Measurements from ENCODE around the gene SPATA31D3.

SPATA31D3 gene

GRCh38 chr9:81968026-81968425 is 24.7 kb downstream of the SPATA31D3 start:
- no peak overlapping the region for H3K4me3 ChIP-seq (ENCODE audit: low read depth, low read length)
- TF ChIP-seq, protein P1, sequence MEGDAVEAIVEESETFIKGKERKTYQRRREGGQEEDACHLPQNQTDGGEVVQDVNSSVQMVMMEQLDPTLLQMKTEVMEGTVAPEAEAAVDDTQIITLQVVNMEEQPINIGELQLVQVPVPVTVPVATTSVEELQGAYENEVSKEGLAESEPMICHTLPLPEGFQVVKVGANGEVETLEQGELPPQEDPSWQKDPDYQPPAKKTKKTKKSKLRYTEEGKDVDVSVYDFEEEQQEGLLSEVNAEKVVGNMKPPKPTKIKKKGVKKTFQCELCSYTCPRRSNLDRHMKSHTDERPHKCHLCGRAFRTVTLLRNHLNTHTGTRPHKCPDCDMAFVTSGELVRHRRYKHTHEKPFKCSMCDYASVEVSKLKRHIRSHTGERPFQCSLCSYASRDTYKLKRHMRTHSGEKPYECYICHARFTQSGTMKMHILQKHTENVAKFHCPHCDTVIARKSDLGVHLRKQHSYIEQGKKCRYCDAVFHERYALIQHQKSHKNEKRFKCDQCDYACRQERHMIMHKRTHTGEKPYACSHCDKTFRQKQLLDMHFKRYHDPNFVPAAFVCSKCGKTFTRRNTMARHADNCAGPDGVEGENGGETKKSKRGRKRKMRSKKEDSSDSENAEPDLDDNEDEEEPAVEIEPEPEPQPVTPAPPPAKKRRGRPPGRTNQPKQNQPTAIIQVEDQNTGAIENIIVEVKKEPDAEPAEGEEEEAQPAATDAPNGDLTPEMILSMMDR (IDR thresholded peaks at IDR 0.05; ENCODE audit: low read depth, low read length), result no peak

DNA sequence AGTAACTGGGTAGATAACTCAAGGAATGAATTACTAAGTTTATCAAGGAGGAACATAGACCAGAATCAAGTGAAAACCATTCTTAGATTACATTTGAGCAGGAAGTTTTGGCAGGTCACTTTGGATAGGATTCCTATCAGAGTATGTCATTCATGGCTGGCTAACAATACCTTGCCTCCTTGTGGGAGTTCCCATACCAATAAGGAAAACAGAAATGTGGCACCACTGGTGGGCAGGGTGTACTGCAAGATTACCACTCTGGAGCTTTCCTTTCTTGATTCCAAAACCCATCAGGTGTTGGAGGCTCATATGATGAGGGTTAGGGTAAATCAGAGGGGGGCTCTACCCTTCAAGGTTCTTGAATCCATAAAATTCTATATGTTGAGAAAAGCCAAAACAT is 26.7 kb downstream of the SPATA31D3 start:
- TF ChIP-seq, protein P1 (IDR thresholded peaks at IDR 0.05; ENCODE audit: low read depth, low read length), result no peak

DNA sequence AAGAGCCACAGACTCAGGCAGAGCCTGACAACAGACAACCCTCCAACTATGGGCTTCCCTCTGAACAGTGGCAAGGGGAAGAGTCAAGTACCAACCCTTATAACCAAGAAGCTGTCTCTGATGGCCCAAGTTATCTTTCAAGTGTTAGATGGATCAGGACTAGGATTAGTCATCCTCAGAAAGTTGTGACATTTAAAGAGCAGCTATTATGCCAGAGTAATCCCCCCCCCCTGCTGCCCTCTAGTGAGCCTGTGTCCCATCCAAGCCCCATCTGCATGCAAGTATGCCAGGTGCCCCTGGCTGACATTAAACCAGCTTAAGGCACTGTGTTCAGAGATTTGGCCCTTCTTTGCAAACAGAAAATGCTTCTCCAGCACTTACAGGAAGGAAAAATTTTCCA is 28.4 kb downstream of the SPATA31D3 start:
- TF ChIP-seq, protein P1 (IDR thresholded peaks at IDR 0.05; ENCODE audit: low read depth, low read length), result no peak
- no peak overlapping the region for H3K4me3 ChIP-seq (ENCODE audit: low read depth, low read length)

More for the DNA sequence above, 26.7 kb downstream of the SPATA31D3 start:
- H3K4me3 ChIP-seq (ENCODE audit: low read depth, low read length), result no peak overlapping the region

- H3K4me3 ChIP-seq (ENCODE audit: low read depth, low read length), result no peak overlapping the region
- TF ChIP-seq, protein P1 (IDR thresholded peaks at IDR 0.05; ENCODE audit: low read depth, low read length), result no peak
Observed at GRCh38 chr9:81974764-81975163, 31.5 kb downstream of the SPATA31D3 start.

GRCh38 chr9:81976351-81976750 is 33.1 kb downstream of the SPATA31D3 start:
- H3K4me3 ChIP-seq (ENCODE audit: low read depth, low read length), result no peak overlapping the region
- TF ChIP-seq, protein P1 (IDR thresholded peaks at IDR 0.05; ENCODE audit: low read depth, low read length), result no peak

GRCh38 chr9:81979196-81979595 is 35.9 kb downstream of the SPATA31D3 start:
- TF ChIP-seq, protein P1 (IDR thresholded peaks at IDR 0.05; ENCODE audit: low read depth, low read length), result no peak
- no peak overlapping the region for H3K4me3 ChIP-seq (ENCODE audit: low read depth, low read length)

DNA sequence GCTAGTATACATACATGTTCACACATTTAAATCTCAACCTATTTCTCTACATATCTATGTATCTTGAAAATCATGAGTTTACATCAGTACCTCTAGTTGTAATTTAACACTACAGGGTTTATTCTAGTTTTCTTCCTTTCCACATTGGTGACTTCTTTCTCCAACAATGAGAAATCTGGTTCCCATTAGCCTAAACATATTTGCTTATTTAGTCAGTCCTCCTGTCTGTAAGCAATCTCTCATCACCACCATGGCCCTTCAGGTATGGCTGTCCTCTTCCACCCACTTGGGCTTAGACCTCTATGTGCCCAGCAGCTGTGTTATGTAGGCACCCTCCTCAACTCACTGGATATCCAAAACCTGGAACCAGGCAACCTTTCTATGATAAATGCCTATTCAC is 37.3 kb downstream of the SPATA31D3 start:
- TF ChIP-seq, protein P1 (IDR thresholded peaks at IDR 0.05; ENCODE audit: low read depth, low read length), result no peak
- no peak overlapping the region for H3K4me3 ChIP-seq (ENCODE audit: low read depth, low read length)
